ENCODE data around the gene TMEM270.

DNA sequence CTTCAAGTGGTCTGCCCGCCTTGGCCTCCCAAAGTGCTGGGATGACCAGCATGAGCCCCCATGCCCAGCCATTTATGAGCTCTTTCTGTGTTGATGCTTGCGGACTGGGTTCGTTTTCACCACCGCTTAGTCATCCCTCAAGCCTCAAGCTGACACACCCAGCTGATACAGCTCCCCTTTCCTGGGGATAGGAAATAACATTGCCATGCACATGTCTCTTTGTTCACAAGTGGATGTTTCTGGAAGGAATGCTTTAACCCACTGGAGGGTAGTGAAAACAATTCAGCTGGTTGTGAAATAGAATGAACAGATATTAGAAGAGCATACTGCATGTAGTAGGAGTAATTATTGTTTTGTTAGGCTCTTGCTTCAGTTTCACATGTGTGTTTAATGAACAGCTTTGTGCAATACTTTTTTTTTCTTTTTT lies 10.2 kb upstream of the TMEM270 start:
- TF ChIP-seq, protein P1, sequence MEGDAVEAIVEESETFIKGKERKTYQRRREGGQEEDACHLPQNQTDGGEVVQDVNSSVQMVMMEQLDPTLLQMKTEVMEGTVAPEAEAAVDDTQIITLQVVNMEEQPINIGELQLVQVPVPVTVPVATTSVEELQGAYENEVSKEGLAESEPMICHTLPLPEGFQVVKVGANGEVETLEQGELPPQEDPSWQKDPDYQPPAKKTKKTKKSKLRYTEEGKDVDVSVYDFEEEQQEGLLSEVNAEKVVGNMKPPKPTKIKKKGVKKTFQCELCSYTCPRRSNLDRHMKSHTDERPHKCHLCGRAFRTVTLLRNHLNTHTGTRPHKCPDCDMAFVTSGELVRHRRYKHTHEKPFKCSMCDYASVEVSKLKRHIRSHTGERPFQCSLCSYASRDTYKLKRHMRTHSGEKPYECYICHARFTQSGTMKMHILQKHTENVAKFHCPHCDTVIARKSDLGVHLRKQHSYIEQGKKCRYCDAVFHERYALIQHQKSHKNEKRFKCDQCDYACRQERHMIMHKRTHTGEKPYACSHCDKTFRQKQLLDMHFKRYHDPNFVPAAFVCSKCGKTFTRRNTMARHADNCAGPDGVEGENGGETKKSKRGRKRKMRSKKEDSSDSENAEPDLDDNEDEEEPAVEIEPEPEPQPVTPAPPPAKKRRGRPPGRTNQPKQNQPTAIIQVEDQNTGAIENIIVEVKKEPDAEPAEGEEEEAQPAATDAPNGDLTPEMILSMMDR (IDR thresholded peaks at IDR 0.05 in 2 of 3, conservative IDR thresholded peaks at IDR 0.05 in 1 of 3; ENCODE audit: borderline replicate concordance in 1 of 3, insufficient read depth in 1 of 3, low read depth in 2 of 3, low read length in 2 of 3), result no peak
- TF ChIP-seq SP1 (IDR thresholded peaks at IDR 0.05; ENCODE audit: low read depth) (no peak), EZH2phosphoT487 (IDR thresholded peaks at IDR 0.05; ENCODE audit: borderline replicate concordance) (no peak), YY1 (IDR thresholded peaks at IDR 0.05; ENCODE audit: extremely low read depth, insufficient replicate concordance, low read depth, low read length) (no peak)
- TF ChIP-seq, protein P2, sequence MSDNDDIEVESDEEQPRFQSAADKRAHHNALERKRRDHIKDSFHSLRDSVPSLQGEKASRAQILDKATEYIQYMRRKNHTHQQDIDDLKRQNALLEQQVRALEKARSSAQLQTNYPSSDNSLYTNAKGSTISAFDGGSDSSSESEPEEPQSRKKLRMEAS (IDR thresholded peaks at IDR 0.05), result no peak

All from HCT116 (cell line).